LoVo (cell line): Measurements from ENCODE around the gene LRP11.
A peak's percentile ranks its signal among the peaks of the same experiment; 100 is the strongest.
"Not testable (repeated sequence)": the region's sequence is repeated elsewhere in the genome, so short reads cannot be mapped to it uniquely, and the experiment has no call there.

Experiments used
- DNase-seq: peaks from one replicate; pipeline ENCODE4 v3.0.0-alpha.2; 2016; ENCODE audit warnings: low spot score

Gene LRP11

DNA sequence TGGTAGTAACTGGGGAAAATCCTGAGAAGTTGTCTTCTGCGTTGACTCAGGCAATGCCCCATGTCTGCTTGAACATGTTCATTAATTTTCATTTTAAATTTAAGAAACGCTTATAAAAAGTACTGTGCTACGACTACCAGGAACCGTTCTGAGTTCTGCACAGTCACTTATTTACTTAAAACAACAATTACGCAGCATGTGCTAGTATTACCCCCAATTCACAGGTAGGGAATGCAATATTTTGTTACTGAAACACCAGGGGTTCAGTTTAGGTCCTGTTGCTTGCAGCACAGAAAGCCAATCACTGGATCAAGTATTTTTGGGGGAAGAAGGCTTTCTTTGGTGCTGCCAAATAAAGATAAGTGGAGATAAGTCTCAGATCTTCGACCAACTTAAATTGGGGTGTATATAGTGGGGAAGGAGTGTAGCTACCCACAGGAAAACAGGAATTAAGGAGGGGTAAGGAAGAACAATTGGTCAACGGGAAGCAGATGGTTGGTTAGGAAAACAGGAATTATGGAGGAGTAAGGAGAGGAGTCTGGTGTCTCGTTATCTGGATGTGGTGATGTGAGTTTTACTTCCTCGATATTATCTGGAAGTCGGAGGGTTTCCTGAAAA is 5.2 kb upstream of the LRP11 start:
- no peak for DNase-seq

- no peak for DNase-seq
Observed at GRCh38 chr6:149867876-149868640, 3.9 kb upstream of the LRP11 start.

DNA sequence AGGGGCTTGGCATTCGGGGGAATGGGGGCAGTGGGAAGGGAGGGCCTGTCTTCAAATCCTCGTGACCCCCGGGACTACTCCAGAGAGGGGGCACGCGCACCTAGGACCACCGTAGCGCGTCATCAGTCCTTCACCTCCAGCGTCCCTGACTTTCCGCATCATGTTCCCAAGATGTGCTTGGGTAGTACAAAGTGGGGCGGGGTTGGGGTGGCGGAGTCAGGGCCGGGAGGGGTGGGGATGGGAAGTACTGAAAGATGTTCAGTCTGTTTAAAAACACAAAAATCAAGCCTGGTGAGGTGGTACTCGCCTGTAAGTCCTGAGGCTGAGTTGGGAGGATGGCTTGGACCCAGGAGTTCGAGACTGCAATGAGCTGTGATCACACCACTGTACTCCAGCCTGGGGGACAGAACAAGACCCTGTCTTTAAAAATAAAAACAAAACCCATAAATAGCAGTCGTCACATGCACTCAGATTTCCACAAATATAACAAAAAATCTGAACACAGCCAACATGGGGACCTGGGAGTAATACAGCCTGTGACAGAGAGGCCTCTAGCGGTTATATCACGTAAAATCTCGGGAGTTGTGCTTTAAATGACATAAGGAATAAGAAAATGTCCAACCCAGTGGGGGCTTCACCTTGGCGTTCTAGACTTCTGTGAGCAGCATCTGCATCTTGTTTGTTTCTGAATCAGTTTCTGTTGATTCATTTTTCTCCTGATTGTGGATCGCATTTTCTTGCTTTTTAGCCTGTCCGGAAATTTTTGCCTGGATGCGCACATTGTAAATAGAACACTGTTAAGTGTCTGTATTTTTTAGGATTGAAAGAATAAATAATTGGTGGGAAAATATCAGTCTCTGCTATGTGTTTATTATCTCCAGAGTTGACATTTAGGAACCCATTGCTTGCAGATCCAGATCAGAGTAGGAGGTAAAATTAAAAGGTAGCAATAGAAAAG is 698 bp upstream of the LRP11 start:
- DNase-seq: peak; percentile 71

DNA sequence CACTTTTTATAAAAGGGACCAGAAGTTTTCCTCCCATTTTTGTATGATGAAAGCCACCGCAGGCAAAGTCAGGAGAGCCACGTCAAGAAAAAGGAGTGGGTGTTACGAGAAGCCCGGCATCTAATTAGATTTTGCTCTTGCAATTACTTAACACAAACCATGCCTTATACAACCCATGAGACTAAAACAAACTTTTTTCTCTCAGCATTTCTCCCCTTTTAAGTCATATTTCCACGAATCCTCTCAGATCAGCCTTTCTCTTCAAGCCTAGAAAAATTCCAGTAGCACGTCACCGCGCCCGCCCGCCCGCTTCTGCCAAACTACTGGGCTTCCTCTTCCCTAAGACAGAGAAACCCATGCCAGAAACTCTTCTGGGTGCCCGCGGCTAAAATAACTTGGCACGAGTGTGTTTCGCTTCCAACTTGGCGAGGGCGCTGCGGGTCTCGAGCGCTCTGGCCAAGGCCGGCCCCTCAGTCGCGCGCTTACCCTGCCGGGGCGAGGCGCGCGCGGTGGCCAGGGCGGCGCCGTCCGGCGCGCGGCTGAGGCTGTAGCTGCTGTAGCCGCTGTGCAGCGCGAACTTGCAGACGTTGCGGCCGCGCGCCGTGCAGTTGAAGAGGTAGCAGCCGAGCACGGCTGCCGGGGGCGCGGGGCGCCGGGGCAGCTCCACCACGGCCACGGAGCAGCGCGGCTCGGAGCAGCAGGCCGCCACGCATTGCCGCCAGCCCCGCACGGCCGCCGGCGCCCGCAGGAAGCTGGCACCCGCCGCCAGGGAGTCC is 1.0 kb downstream of the LRP11 start:
- DNase-seq: peak; percentile 74

DNA sequence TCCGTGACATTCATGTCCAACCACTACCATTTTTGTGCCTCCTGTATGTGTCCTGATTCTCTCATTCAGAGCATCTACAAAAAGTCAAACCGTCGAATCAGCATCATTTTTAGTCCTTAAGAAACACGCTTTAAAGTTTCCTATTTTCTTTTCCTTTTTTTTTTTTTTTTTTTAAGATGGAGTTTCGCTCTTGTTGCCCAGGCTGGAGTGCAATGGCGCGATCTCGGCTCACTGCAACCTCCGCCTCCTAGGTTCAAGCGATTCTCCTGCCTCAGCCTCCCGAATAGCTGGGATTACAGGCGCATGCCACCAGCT is 1.8 kb downstream of the LRP11 start:
- not testable (repeated sequence) for DNase-seq

DNA sequence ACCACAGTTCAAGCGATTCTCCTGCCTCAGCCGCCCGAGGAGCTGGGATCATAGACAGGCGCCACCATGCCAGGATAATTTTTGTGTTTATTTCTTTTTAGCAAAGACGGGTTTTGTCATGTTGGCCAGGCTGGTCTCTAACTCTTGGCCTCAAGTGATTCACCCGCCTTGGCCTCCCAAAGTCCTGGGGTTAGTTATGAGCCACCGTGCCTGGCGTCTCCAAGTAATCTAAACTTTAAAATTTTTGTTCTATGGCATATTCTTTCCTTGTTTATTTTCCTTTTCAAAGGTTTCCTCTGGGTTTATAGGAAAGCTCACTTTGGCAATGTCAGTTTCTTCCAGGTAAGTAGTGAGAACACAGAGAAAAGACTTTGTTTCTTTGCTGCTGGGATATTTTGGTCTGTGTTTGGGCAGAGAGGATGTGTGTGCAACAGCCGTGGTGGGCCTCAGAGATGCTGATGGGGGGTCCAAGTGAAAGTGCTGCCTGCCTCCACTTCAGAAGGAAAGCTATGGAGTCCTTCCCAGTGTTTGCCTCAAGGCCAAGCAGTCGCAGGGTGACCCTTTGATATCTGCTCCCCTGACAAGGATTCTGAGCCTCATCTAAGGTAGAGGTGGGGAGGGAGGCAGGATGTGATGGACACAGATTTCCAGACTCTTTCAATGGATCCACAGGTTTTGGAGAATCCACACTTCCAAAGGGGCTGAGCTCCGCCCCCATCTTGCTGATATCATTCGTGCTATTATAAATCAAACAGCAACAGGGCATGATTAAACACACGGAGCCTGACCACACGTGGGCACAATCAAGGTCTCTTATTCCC is 2.3 kb downstream of the LRP11 start:
- no peak for DNase-seq

- no peak for DNase-seq
Observed at GRCh38 chr6:149860834-149861602, 3.1 kb downstream of the LRP11 start.

GRCh38 chr6:149860513-149860833 is 3.7 kb downstream of the LRP11 start:
- no peak for DNase-seq

DNA sequence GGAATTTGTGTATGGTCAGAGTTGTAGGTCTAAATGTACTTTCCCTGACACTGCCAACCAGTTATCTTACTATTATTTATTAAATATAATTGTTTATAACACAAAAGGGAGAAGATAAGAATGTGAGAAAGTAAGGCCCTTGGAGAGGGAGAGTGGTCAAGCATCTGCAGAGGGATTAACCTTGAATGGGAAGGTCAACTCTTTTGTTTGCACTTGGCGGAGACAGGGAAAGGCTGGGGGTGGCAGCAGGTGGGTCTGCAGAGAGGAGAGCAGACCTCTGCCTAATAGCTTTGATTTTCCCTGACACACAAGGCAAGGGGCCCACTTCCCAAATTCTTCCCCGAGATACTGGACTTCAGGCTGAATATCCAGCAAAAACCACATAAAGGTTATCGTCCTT is 4.2 kb downstream of the LRP11 start:
- no peak for DNase-seq

- no peak for DNase-seq
Observed at GRCh38 chr6:149859368-149859767, 4.8 kb downstream of the LRP11 start.

GRCh38 chr6:149857541-149857940 is 6.6 kb downstream of the LRP11 start:
- DNase-seq: no peak

- DNase-seq: no peak
Observed at GRCh38 chr6:149856256-149856994, 7.7 kb downstream of the LRP11 start.

- no peak for DNase-seq
Observed at GRCh38 chr6:149855741-149856140, 8.4 kb downstream of the LRP11 start.

DNA sequence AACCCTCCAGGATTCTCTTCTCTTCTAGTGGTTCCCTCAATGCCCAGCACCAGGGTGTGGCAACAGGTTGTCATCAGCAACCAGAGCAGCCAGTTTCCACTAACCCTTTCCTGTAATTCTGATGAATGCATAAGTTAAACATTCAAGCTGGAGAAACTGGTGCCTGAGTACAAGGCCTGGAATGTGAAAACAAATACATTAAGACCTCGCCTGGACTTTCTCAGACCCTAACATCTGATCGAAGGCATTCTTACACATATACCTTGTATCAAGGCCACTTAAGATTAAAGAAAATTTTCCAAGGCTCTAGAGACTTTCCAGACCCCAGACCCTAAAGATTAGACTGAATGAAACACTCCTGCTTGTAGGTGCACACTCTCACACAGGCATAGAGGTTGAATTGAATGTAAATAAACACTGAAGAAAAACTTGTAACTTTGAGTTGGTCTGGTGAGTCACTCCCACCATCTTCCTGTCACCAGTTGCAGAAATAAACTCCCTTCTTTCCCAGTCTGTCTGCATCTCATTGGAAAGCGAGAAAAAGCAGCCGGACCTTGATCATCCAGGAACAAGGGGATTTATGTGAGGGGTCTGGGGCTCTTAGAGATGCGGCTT is 9.0 kb downstream of the LRP11 start:
- peak; percentile 77 for DNase-seq

DNA sequence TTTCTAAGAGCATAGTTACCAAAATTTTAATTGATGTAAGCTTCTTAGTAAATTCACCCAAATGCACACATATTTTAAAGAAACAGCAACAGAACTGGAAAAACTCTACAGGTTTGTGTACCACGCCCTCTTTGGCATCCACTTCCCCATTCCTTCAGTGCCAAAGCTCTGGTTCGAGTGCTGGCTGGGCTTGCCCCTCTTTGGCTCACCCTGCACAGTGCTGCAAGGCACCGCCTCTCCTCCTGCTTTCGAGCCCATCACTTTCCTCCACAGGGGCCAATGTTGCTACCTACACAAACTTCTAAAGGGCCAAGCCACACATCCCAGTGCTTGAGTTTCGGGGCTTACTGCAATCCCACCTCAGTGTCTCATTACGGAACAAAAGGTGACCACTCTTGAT is 9.6 kb downstream of the LRP11 start:
- peak; percentile 64 for DNase-seq

DNA sequence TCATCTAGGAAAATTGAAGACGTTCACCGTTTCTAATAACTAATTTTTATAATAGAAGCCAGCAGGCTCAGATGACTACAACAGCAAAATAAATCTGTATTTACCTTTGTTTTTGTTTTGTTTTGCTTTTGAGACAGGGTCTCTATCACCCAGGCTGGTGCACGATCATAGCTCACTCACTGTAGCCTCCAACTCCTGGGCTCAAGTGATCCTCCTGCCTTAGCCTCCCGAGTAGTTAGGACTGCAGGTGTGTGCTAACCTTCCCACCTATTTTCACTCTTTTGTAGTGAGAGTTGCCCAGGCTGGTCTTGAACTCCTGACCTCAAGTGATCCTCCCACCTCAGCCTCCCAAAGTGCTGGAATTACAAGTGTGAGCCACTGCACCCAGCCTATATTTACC is 10.1 kb downstream of the LRP11 start:
- DNase-seq: not testable (repeated sequence)

- no peak for DNase-seq
Observed at GRCh38 chr6:149852881-149853280, 11.3 kb downstream of the LRP11 start.

DNA sequence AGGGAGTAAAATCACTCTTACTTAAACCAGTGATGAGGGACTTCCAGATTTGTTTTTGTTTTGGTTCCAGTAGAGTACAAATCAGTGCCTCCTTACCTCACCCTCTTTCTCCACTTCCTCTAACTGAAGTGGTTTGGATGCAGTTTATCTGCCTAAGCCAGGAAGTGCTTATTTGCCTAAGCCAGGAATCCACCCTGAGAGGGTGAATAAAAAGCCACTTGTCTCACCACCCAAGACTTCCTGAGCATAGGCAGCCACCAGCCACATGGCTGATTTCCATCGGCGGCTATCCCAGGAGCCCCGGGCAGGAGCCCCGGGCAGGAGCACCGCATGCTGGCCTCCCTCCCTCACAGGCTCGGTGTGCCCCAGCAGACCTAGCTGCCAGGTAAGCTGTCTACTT is 12.0 kb downstream of the LRP11 start:
- no peak for DNase-seq

GRCh38 chr6:149851461-149852110 is 12.6 kb downstream of the LRP11 start:
- no peak for DNase-seq
